Measurements from ENCODE around the gene MS4A14. TPM values are rescaled to one million over a fixed set of nuclear protein-coding genes. Genes with fewer than 3 reads are reported as not detected.

Gene MS4A14
- total RNA-seq, 2 donors from 2014 or later = 0.23 to 6.1 TPM

DNA sequence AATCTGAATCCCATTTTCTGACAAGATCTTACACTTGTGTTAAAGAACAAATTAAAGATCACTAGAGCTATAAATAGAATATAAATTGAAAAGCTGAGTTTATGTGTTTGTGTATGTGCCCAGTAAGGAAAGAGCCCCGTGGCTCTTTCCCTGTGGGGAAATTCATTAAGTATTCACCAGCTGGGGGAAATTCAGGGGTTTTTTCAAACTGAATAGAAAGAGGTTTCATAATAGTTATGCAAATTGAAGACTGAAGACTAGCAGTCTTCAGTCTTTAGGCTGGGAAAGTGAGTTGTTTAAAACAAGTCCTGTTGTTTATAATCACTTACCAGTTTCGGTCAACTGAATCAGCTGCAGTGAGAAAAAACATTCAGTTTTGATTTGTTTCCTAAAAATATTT, 29.2 kb upstream of the MS4A14 start:
- DNase-seq (ENCODE audit: low spot score) = no peak
- TF ChIP-seq POLR2AphosphoS5 (IDR thresholded peaks at IDR 0.05) = no peak
- TF ChIP-seq POLR2A (IDR thresholded peaks at IDR 0.05) = no peak
- TF ChIP-seq, protein P1, sequence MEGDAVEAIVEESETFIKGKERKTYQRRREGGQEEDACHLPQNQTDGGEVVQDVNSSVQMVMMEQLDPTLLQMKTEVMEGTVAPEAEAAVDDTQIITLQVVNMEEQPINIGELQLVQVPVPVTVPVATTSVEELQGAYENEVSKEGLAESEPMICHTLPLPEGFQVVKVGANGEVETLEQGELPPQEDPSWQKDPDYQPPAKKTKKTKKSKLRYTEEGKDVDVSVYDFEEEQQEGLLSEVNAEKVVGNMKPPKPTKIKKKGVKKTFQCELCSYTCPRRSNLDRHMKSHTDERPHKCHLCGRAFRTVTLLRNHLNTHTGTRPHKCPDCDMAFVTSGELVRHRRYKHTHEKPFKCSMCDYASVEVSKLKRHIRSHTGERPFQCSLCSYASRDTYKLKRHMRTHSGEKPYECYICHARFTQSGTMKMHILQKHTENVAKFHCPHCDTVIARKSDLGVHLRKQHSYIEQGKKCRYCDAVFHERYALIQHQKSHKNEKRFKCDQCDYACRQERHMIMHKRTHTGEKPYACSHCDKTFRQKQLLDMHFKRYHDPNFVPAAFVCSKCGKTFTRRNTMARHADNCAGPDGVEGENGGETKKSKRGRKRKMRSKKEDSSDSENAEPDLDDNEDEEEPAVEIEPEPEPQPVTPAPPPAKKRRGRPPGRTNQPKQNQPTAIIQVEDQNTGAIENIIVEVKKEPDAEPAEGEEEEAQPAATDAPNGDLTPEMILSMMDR (IDR thresholded peaks at IDR 0.05) = no peak
- no peak overlapping the region for H3K27ac ChIP-seq
- no peaks in the 10 kb centered on the region for H3K27me3 ChIP-seq (replicated peaks; ENCODE audit: insufficient read depth)
- H3K36me3 ChIP-seq = no peaks in the 10 kb centered on the region
- 64% methylated on average over 2 of the region's 2 CpGs for WGBS
- H3K9me3 ChIP-seq = no peaks in the 10 kb centered on the region
- no peaks in the 10 kb centered on the region for H3K4me1 ChIP-seq (replicated peaks)
- no peak overlapping the region for H3K4me3 ChIP-seq
- intact Hi-C loops (cut with DNase I) = no loop called here

DNA sequence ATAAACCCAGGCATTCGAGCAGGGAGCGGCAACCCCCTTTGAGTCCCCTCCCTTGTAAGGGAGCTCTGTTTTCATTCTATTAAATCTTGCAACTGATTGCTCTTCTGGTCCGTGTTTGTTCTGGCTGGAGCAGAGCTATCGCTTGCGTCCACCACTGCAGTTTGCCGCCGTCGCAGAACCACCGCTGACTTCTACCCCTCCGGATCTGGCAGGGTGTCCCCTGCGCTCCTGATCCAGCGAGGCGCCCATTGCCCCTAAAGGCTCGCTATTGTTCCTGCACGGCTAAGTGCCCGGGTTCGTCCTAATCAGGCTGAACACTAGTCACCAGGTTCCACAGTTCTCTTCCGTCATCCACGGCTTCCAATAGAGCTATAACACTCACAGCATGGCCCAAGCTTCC, 28.4 kb upstream of the MS4A14 start:
- H3K4me3 ChIP-seq = no peak overlapping the region
- no peaks in the 10 kb centered on the region for H3K36me3 ChIP-seq
- WGBS = 94% methylated on average over 19 of the region's 19 CpGs
- H3K9me3 ChIP-seq = no peaks in the 10 kb centered on the region
- no peak overlapping the region for H3K27ac ChIP-seq
- H3K4me1 ChIP-seq (replicated peaks) = no peaks in the 10 kb centered on the region
- H3K27me3 ChIP-seq (replicated peaks; ENCODE audit: insufficient read depth) = no peaks in the 10 kb centered on the region
- intact Hi-C loops (cut with DNase I) = no loop called here
- TF ChIP-seq POLR2AphosphoS5 (IDR thresholded peaks at IDR 0.05) = no peak
- TF ChIP-seq POLR2A (IDR thresholded peaks at IDR 0.05) = no peak
- TF ChIP-seq, protein P1 (IDR thresholded peaks at IDR 0.05) = no peak
- no peak for DNase-seq (ENCODE audit: low spot score)

DNA sequence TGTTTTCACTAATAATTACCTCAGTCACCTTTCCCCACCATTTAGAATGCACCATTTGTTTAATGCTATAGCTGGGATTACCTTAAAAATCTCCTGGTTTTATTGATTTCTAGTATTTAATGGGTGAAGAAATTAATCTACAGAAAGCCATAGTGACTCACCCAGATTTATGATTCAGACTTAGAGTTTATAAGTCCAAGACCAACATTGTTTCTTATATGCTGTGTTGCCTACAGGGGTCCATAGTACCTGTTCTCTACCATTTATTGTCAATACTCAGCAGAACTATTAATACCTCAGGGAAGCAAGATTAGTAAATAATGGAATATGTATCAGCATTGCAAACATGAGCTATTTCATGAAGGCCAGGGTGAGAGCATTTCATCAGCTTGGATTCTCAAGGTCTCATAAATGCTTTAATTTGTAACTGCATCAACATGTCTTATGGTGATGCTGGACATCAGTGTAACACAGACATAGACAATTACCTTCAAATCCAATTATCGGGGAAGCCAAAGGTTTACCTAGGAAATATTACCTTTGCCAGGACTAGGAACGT, 25.9 kb upstream of the MS4A14 start:
- WGBS = 23% methylated on average over 2 of the region's 2 CpGs
- H3K27ac ChIP-seq = peak overlapping the region in 1 of 2 donors; percentile 53
- TF ChIP-seq, protein P1 (IDR thresholded peaks at IDR 0.05) = no peak
- TF ChIP-seq POLR2AphosphoS5 (IDR thresholded peaks at IDR 0.05) (no peak), POLR2A (IDR thresholded peaks at IDR 0.05) (no peak)
- no peaks in the 10 kb centered on the region for H3K9me3 ChIP-seq
- H3K4me1 ChIP-seq (replicated peaks) = no peaks in the 10 kb centered on the region
- no peaks in the 10 kb centered on the region for H3K27me3 ChIP-seq (replicated peaks; ENCODE audit: insufficient read depth)
- no peak for DNase-seq (ENCODE audit: low spot score)
- H3K4me3 ChIP-seq = no peak overlapping the region
- no peaks in the 10 kb centered on the region for H3K36me3 ChIP-seq
- intact Hi-C loops (cut with DNase I) = no loop called here

DNA sequence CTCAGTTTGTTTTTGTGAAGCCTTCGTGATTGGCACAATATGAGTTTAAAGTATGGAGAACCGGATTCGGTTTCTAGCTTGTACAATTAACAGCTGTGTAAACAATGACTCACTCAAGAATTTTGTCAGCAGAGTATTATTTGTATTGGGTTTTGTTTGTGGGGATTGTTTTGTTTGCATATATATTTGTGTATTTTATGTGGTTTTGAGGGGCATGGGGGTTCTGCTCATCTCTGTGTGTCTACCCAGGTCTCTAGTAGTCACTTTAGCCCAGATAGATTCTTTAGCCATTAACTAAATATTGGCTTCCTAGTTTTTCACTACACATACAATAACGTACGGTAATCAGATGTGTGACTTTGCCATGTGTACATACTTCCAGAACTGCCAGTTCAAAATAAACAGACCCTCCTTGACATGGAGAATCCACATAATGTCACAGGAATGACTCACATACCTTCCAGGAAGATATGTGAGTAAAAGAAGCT, 25.4 kb upstream of the MS4A14 start:
- no peak overlapping the region for H3K4me3 ChIP-seq
- no peaks in the 10 kb centered on the region for H3K9me3 ChIP-seq
- intact Hi-C loops (cut with DNase I) = no loop called here
- no peaks in the 10 kb centered on the region for H3K4me1 ChIP-seq (replicated peaks)
- H3K36me3 ChIP-seq = no peaks in the 10 kb centered on the region
- H3K27me3 ChIP-seq (replicated peaks; ENCODE audit: insufficient read depth) = no peaks in the 10 kb centered on the region
- TF ChIP-seq, protein P1 (IDR thresholded peaks at IDR 0.05) = no peak
- TF ChIP-seq POLR2AphosphoS5 (IDR thresholded peaks at IDR 0.05) = no peak
- no peak for TF ChIP-seq POLR2A (IDR thresholded peaks at IDR 0.05)
- H3K27ac ChIP-seq = peak overlapping the region in 1 of 2 donors; percentile 53
- 15% methylated on average over 5 of the region's 5 CpGs for WGBS
- peak; percentile 46 for DNase-seq (ENCODE audit: low spot score)

DNA sequence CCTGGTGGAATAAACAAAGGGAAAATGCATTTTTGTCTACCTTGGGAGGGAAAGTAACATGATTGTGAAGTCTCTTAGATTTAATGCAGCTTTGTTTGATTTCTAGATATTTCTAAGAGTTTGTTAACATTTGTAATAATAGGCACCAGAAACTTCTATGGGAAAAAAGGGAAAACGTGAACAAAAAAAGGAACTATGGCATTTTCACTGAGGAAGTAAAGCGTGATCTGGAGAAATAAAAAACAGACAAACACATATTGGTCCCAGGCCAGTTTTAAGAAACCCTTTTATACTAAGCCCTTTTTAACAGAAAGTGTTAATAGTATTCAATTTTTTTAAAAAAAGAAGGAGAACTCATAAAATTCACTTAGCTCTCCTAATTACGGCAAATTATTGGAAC, 24.9 kb upstream of the MS4A14 start:
- 59% methylated on average over 3 of the region's 3 CpGs for WGBS
- TF ChIP-seq, protein P1 (IDR thresholded peaks at IDR 0.05) = no peak

More for the DNA sequence above, 24.9 kb upstream of the MS4A14 start:
- peak overlapping the region in 1 of 2 donors; percentile 53 for H3K27ac ChIP-seq
- no peak overlapping the region for H3K4me3 ChIP-seq
- H3K27me3 ChIP-seq (replicated peaks; ENCODE audit: insufficient read depth) = no peaks in the 10 kb centered on the region
- no peaks in the 10 kb centered on the region for H3K36me3 ChIP-seq
- no peak for DNase-seq (ENCODE audit: low spot score)
- intact Hi-C loops (cut with DNase I) = no loop called here
- H3K4me1 ChIP-seq (replicated peaks) = no peaks in the 10 kb centered on the region
- no peaks in the 10 kb centered on the region for H3K9me3 ChIP-seq

All from prostate gland (tissue), 2 donors.